GM23338 (cell line): Measurements from ENCODE around the gene FAM72A. TPM values are rescaled to one million over a fixed set of nuclear protein-coding genes. Genes with fewer than 3 reads are reported as not detected.
"Not testable (repeated sequence)": the region's sequence is repeated elsewhere in the genome, so short reads cannot be mapped to it uniquely, and the experiment has no call there.

ENCODE experiments used
- ATAC-seq: fragments of 200-7000 bp; cut with Tn5 transposase; 3 replicates; pipeline ENCODE4 v1.9.1; 2020
- DNase-seq: peaks from one replicate; pipeline ENCODE4 v3.0.0-alpha.2; 2015; ENCODE audit warnings: low spot score
- H2AFZ ChIP-seq: fragments of 200-600 bp; sonication (generic); 2 replicates; pipeline ENCODE4 v1.8.0; 2016; ENCODE audit warnings: antibody characterized with exemption, mild to moderate bottlenecking, moderate library complexity
- H3F3A ChIP-seq: fragments of 200-600 bp; sonication (generic); replicated peaks from 2 replicates; pipeline ENCODE4 v1.8.0; 2017; ENCODE audit warnings: antibody characterized with exemption, mixed run types, low read depth
- H3K27ac ChIP-seq: fragments of 200-600 bp; sonication (generic); 2 replicates; pipeline ENCODE4 v1.6.1; 2016; ENCODE audit warnings: low read depth
- H3K27me3 ChIP-seq: fragments of 200-600 bp; sonication (generic); 2 replicates; pipeline ENCODE4 v1.8.0; 2016; ENCODE audit warnings: mild to moderate bottlenecking, mixed run types, moderate library complexity; ENCODE audit not compliant: insufficient read depth
- H3K36me3 ChIP-seq: fragments of 200-600 bp; sonication (generic); 2 replicates; pipeline ENCODE4 v1.8.0; 2016; ENCODE audit warnings: mild to moderate bottlenecking; ENCODE audit not compliant: insufficient read depth
- H3K4me1 ChIP-seq: fragments of 200-600 bp; sonication (generic); 2 replicates; pipeline ENCODE4 v1.8.0; 2016; ENCODE audit warnings: mild to moderate bottlenecking, moderate library complexity; ENCODE audit not compliant: insufficient read depth
- H3K4me2 ChIP-seq: fragments of 200-600 bp; sonication (generic); 2 replicates; pipeline ENCODE4 v1.7.1; 2017; ENCODE audit warnings: mixed run types
- H3K4me3 ChIP-seq: fragments of 200-600 bp; sonication (generic); 2 replicates; pipeline ENCODE4 v1.6.1; 2016; ENCODE audit warnings: mixed run types
- H3K79me2 ChIP-seq: fragments of 200-600 bp; sonication (generic); replicated peaks from 2 replicates; pipeline ENCODE4 v1.8.0; 2017; ENCODE audit warnings: mild to moderate bottlenecking; ENCODE audit not compliant: insufficient read depth
- H3K9me2 ChIP-seq: fragments of 200-600 bp; sonication (generic); 2 replicates; pipeline ENCODE4 v1.8.0; 2017; ENCODE audit not compliant: insufficient read depth
- H4K20me1 ChIP-seq: fragments of 200-600 bp; sonication (generic); replicated peaks from 2 replicates; pipeline ENCODE4 v1.8.0; 2017; ENCODE audit warnings: mild to moderate bottlenecking; ENCODE audit not compliant: insufficient read depth
- H3K27ac Mint-ChIP-seq: 2 replicates; pipeline ENCODE4 v1.8.0; 2020; ENCODE audit warnings: inconsistent platforms, mild to moderate bottlenecking, moderate library complexity, mixed read lengths
- H3K27me3 Mint-ChIP-seq: 3 replicates; pipeline ENCODE4 v1.8.0; 2022; ENCODE audit warnings: low read depth, mild to moderate bottlenecking, moderate library complexity, mixed read lengths, inconsistent platforms; ENCODE audit not compliant: insufficient read depth, poor library complexity
- H3K36me3 Mint-ChIP-seq: 3 replicates; pipeline ENCODE4 v1.8.0; 2021; ENCODE audit warnings: low read depth, mild to moderate bottlenecking, inconsistent platforms, moderate library complexity, mixed read lengths
- H3K4me1 Mint-ChIP-seq: 3 replicates; pipeline ENCODE4 v1.8.0; 2020; ENCODE audit warnings: mild to moderate bottlenecking, inconsistent platforms, mixed read lengths
- H3K4me3 Mint-ChIP-seq: 3 replicates; pipeline ENCODE4 v1.8.0; 2021; ENCODE audit warnings: moderate library complexity, mild to moderate bottlenecking, inconsistent platforms, mixed read lengths
- H3K9me3 Mint-ChIP-seq: 3 replicates; pipeline ENCODE4 v1.8.0; 2020; ENCODE audit warnings: moderate library complexity, mild to moderate bottlenecking, inconsistent platforms, mixed read lengths
- CREB1 ChIP-seq: fragments of 250-450 bp; sonication (Bioruptor Pico); IDR thresholded peaks from 2 replicates; pipeline ENCODE4 v1.5.0; 2020; ENCODE audit warnings: low read depth, mild to moderate bottlenecking, moderate library complexity
- long read RNA-seq: library from polyadenylated mRNA; unstranded; transcript quantifications from one replicate; pipeline ENCODE4 v2.0.0, GENCODE V29; 2020; ENCODE audit not compliant: unreplicated experiment
- polyA plus RNA-seq: library from polyadenylated mRNA; unstranded; fragments of >200 nt; fragmentation: Nextera tagmentation; extraction: Ambion mirVana; gene quantifications from 2 replicates; pipeline ENCODE4 v1.2.1, GENCODE V29; 2016
- total RNA-seq: library from RNA; depleted of rRNA; stranded (reverse); fragments of >200 nt; shearing (Covaris generic); gene quantifications from 2 replicates; pipeline ENCODE4 v1.2.3, GENCODE V29; 2014; rRNA removed

The FAM72A gene
- 15.3 and 19.1 TPM in 2 replicates for total RNA-seq
- 24.0 and 26.7 TPM in 2 replicates for polyA plus RNA-seq
- long read RNA-seq, transcript FAM72A-202 (4 exons, 2,398 nt) = major isoform, 9 of 11 reads
- long read RNA-seq, partial matches to known transcripts = 0 of 11 reads
- long read RNA-seq, other reads (novel, unspliced or antisense) = 2 of 11 reads

GRCh38 chr1:206202789-206203363 is at the start of gene FAM72A:
Gene FAM72A (minus strand): TSS chr1:206202839. CDS start chr1:206202025, 814 bp downstream.
- peak within 1 kb of the TSS; percentile 75 for H3K4me3 Mint-ChIP-seq
- not testable (repeated sequence) for H3K4me1 Mint-ChIP-seq, H3K4me1 ChIP-seq, H4K20me1 ChIP-seq, H3K79me2 ChIP-seq, H3K9me3 Mint-ChIP-seq, H3F3A ChIP-seq, H3K36me3 ChIP-seq, H3K27ac Mint-ChIP-seq, H2AFZ ChIP-seq, H3K27me3 Mint-ChIP-seq, H3K27me3 ChIP-seq, H3K27ac ChIP-seq, H3K9me2 ChIP-seq, H3K36me3 Mint-ChIP-seq
- peak; percentile 69 for TF ChIP-seq CREB1
- ATAC-seq (peak; percentile 79), DNase-seq (peak; percentile 98)
- peak within 1 kb of the TSS; percentile 66 for H3K4me3 ChIP-seq
- peak within 1 kb of the TSS; percentile 67; the same call in 1 of the 2 replicates for H3K4me2 ChIP-seq

- not testable (repeated sequence) for ATAC-seq, H3K9me2 ChIP-seq, H3K36me3 ChIP-seq
Observed at GRCh38 chr1:206250953-206251681, 48.5 kb upstream of the FAM72A start.

GRCh38 chr1:206246129-206246886 is 43.7 kb upstream of the FAM72A start:
- not testable (repeated sequence) for H3K79me2 ChIP-seq, H3K27ac ChIP-seq, H3K36me3 Mint-ChIP-seq, H3K4me2 ChIP-seq, H3K4me3 ChIP-seq, H3K27ac Mint-ChIP-seq, H3K9me3 Mint-ChIP-seq, H3K27me3 ChIP-seq, H3K4me3 Mint-ChIP-seq, H3K4me1 ChIP-seq, H4K20me1 ChIP-seq, H3K9me2 ChIP-seq, H3K4me1 Mint-ChIP-seq, H2AFZ ChIP-seq, H3K36me3 ChIP-seq, ATAC-seq, H3F3A ChIP-seq, DNase-seq, H3K27me3 Mint-ChIP-seq

More at GRCh38 chr1:206250953-206251681, 48.5 kb upstream of the FAM72A start:
- not testable (repeated sequence) for DNase-seq, H3K27ac Mint-ChIP-seq, H3K27ac ChIP-seq, H3K4me1 ChIP-seq, H3K4me3 Mint-ChIP-seq, H4K20me1 ChIP-seq, H3K9me3 Mint-ChIP-seq, H3K4me1 Mint-ChIP-seq, H3K4me3 ChIP-seq, H3K36me3 Mint-ChIP-seq, H3K4me2 ChIP-seq, H3F3A ChIP-seq, H3K79me2 ChIP-seq, H2AFZ ChIP-seq, H3K27me3 ChIP-seq, H3K27me3 Mint-ChIP-seq

- H3F3A ChIP-seq, H3K4me3 Mint-ChIP-seq, H3K4me2 ChIP-seq, H3K36me3 Mint-ChIP-seq, H3K9me3 Mint-ChIP-seq, H4K20me1 ChIP-seq, H3K4me3 ChIP-seq, H2AFZ ChIP-seq, H3K9me2 ChIP-seq, H3K4me1 ChIP-seq, ATAC-seq, H3K4me1 Mint-ChIP-seq, H3K36me3 ChIP-seq, H3K27me3 ChIP-seq, H3K27ac Mint-ChIP-seq, H3K79me2 ChIP-seq, DNase-seq, H3K27ac ChIP-seq, H3K27me3 Mint-ChIP-seq: not testable (repeated sequence)
Observed at GRCh38 chr1:206245479-206245878, 42.8 kb upstream of the FAM72A start.

DNA sequence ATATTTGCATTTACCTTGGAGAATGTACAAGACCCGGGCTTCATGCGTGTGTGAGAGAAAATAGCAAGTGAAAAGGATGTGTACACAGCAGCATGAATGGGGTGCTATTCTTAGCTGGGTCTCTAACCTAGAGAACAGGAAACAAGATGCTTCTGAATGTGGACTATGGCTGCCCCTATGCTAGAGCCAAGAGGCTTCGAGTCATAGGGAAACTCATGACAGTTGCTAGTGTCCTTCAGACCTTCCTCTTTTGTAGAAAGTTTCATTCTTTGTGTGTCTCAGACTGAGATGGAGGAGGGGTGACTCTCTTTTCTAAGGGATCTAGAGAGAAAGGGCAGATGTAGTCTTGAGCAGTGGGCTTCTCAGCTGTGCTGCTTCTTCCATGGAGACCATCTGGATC is 40.7 kb upstream of the FAM72A start:
- ATAC-seq, H3K4me3 ChIP-seq, DNase-seq, H3K27me3 Mint-ChIP-seq, H3K27ac ChIP-seq, H3K36me3 ChIP-seq, H3K27me3 ChIP-seq, H3K4me2 ChIP-seq, H4K20me1 ChIP-seq, H3K36me3 Mint-ChIP-seq, H3K27ac Mint-ChIP-seq, H3K79me2 ChIP-seq, H3K9me3 Mint-ChIP-seq, H3F3A ChIP-seq, H3K4me3 Mint-ChIP-seq, H3K9me2 ChIP-seq, H2AFZ ChIP-seq, H3K4me1 Mint-ChIP-seq, H3K4me1 ChIP-seq: not testable (repeated sequence)

GRCh38 chr1:206240288-206240687 is 37.6 kb upstream of the FAM72A start:
- not testable (repeated sequence) for DNase-seq, H3K36me3 Mint-ChIP-seq, H3K4me1 Mint-ChIP-seq, H3K9me2 ChIP-seq, H3K27me3 Mint-ChIP-seq, H3K36me3 ChIP-seq, H3K4me1 ChIP-seq, H3K27me3 ChIP-seq, H3K4me2 ChIP-seq, H4K20me1 ChIP-seq, H3K4me3 ChIP-seq, H3K27ac Mint-ChIP-seq, H3F3A ChIP-seq, H2AFZ ChIP-seq, H3K9me3 Mint-ChIP-seq, ATAC-seq, H3K4me3 Mint-ChIP-seq, H3K27ac ChIP-seq, H3K79me2 ChIP-seq
